ENCODE results near the gene ENTPD5.

DNA sequence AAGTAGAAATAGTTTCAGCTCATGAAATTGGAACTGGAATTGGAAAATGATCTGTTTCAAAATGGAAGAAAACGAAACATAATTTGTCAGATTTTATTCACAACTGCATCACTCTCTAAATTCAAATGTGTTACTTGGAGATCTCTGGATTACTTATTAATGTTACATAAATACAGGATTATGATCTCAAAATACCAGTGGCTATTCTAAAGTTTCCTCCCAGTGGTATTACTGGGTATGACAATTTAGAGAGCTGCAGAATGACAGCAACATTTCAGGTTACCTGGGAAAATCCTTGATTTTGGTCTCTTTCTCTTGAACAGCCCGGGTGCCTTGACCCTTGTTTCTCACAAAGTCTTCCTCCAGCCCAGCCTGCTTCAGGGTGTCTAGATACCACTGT is 83.4 kb downstream of the ENTPD5 start:
- TF ChIP-seq, protein P1, sequence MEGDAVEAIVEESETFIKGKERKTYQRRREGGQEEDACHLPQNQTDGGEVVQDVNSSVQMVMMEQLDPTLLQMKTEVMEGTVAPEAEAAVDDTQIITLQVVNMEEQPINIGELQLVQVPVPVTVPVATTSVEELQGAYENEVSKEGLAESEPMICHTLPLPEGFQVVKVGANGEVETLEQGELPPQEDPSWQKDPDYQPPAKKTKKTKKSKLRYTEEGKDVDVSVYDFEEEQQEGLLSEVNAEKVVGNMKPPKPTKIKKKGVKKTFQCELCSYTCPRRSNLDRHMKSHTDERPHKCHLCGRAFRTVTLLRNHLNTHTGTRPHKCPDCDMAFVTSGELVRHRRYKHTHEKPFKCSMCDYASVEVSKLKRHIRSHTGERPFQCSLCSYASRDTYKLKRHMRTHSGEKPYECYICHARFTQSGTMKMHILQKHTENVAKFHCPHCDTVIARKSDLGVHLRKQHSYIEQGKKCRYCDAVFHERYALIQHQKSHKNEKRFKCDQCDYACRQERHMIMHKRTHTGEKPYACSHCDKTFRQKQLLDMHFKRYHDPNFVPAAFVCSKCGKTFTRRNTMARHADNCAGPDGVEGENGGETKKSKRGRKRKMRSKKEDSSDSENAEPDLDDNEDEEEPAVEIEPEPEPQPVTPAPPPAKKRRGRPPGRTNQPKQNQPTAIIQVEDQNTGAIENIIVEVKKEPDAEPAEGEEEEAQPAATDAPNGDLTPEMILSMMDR (IDR thresholded peaks at IDR 0.05; ENCODE audit: extremely low read depth in 1 of 2, insufficient read depth in 1 of 2, low read depth in 1 of 2, low read length in 2 of 2) = peak in 1 of 2 donors; percentile 26
- TF ChIP-seq EZH2 (IDR thresholded peaks at IDR 0.05; ENCODE audit: borderline replicate concordance, low read depth, low read length, severe bottlenecking) = no peak
- TF ChIP-seq POLR2A (IDR thresholded peaks at IDR 0.05; ENCODE audit: low read depth, low read length) = no peak
- TF ChIP-seq FOS (IDR thresholded peaks at IDR 0.05; ENCODE audit: borderline replicate concordance, insufficient read depth, low read length) = no peak
- TF ChIP-seq, protein P2, sequence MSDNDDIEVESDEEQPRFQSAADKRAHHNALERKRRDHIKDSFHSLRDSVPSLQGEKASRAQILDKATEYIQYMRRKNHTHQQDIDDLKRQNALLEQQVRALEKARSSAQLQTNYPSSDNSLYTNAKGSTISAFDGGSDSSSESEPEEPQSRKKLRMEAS (IDR thresholded peaks at IDR 0.05; ENCODE audit: insufficient read depth, insufficient read length) = no peak
